Neural progenitor cell (in vitro differentiated cells): ENCODE results near the gene SLCO1B3. TPM values are rescaled to one million over a fixed set of nuclear protein-coding genes. Genes with fewer than 3 reads are reported as not detected.
"Not testable (repeated sequence)": the region's sequence is repeated elsewhere in the genome, so short reads cannot be mapped to it uniquely, and the experiment has no call there.

ENCODE experiments used
- DNase-seq: peaks from one replicate; pipeline ENCODE4 v3.0.0-alpha.2; 2016; ENCODE audit warnings: low spot score
- H2AFZ ChIP-seq: fragments of 200-600 bp; sonication (generic); replicated peaks from 2 replicates; pipeline ENCODE4 v1.6.1; 2016; ENCODE audit warnings: antibody characterized with exemption
- H3F3A ChIP-seq: fragments of 200-600 bp; sonication (generic); 2 replicates; pipeline ENCODE4 v1.6.1; 2016; ENCODE audit warnings: antibody characterized with exemption, low read depth
- H3K27ac ChIP-seq: fragments of 200-600 bp; sonication (generic); 2 replicates; pipeline ENCODE4 v1.5.1; 2016; ENCODE audit warnings: mild to moderate bottlenecking
- H3K27me3 ChIP-seq: fragments of 200-600 bp; sonication (generic); 2 replicates; pipeline ENCODE4 v1.6.1; 2016; ENCODE audit warnings: mild to moderate bottlenecking, moderate library complexity
- H3K36me3 ChIP-seq: fragments of 200-600 bp; sonication (generic); 2 replicates; pipeline ENCODE4 v1.5.1; 2016
- H3K4me1 ChIP-seq: fragments of 200-600 bp; sonication (generic); 2 replicates; pipeline ENCODE4 v1.6.1; 2016; ENCODE audit warnings: mixed run types
- H3K4me2 ChIP-seq: fragments of 200-600 bp; sonication (generic); 2 replicates; pipeline ENCODE4 v1.6.1; 2016
- H3K4me3 ChIP-seq: fragments of 200-600 bp; sonication (generic); 2 replicates; pipeline ENCODE4 v1.5.1; 2016
- H3K79me2 ChIP-seq: fragments of 200-600 bp; sonication (generic); 2 replicates; pipeline ENCODE4 v1.6.1; 2016; ENCODE audit warnings: low read depth
- H3K9ac ChIP-seq: fragments of 200-600 bp; sonication (generic); 2 replicates; pipeline ENCODE4 v1.6.1; 2016
- H3K9me3 ChIP-seq: fragments of 200-600 bp; sonication (generic); 2 replicates; pipeline ENCODE4 v1.5.1; 2016; ENCODE audit warnings: low read depth
- H4K20me1 ChIP-seq: fragments of 200-600 bp; sonication (generic); 2 replicates; pipeline ENCODE4 v1.6.1; 2016; ENCODE audit warnings: low read depth
- H3K27ac Mint-ChIP-seq: 3 replicates; pipeline ENCODE4 v1.8.0; 2021; ENCODE audit warnings: mixed read lengths
- H3K27me3 Mint-ChIP-seq: 2 replicates; pipeline ENCODE4 v1.8.0; 2022; ENCODE audit warnings: low read depth, mild to moderate bottlenecking, inconsistent platforms, moderate library complexity, mixed read lengths; ENCODE audit not compliant: insufficient read depth
- H3K36me3 Mint-ChIP-seq: 3 replicates; pipeline ENCODE4 v1.8.0; 2021; ENCODE audit warnings: mixed read lengths
- H3K4me1 Mint-ChIP-seq: 3 replicates; pipeline ENCODE4 v1.8.0; 2021; ENCODE audit warnings: mixed read lengths
- H3K4me3 Mint-ChIP-seq: 3 replicates; pipeline ENCODE4 v1.8.0; 2021; ENCODE audit warnings: mild to moderate bottlenecking, moderate library complexity, mixed read lengths
- H3K9me3 Mint-ChIP-seq: 3 replicates; pipeline ENCODE4 v1.8.0; 2020; ENCODE audit warnings: mixed read lengths
- CTCF ChIP-seq: fragments of 200-600 bp; sonication (generic); IDR thresholded peaks from 2 replicates; pipeline ENCODE4 v1.5.1; 2017; ENCODE audit warnings: antibody characterized with exemption, mild to moderate bottlenecking
- EZH2 ChIP-seq: fragments of 200-600 bp; sonication (generic); IDR thresholded peaks from 2 replicates; pipeline ENCODE4 v1.6.1; 2017; ENCODE audit warnings: antibody characterized with exemption, mild to moderate bottlenecking, moderate library complexity
- EZH2phosphoT487 ChIP-seq: fragments of 200-600 bp; sonication (generic); IDR thresholded peaks from 2 replicates; pipeline ENCODE4 v1.6.1; 2017; ENCODE audit warnings: antibody characterized with exemption
- total RNA-seq: library from RNA; depleted of rRNA; stranded (reverse); fragments of >200 nt; gene quantifications from 2 replicates; pipeline ENCODE4 v1.2.3, GENCODE V29; 2015; ENCODE audit warnings: low replicate concordance

Gene SLCO1B3
- not detected in 2 replicates for total RNA-seq

GRCh38 chr12:20810487-20810886 is at the start of gene SLCO1B3:
Gene SLCO1B3 (plus strand): TSS chr12:20810705. CDS start chr12:20815739, 5,034 bp downstream.
- Mint-ChIP-seq H3K4me3 (no peak within 1 kb of the TSS), H3K27me3 (no peaks in the 10 kb centered on the region), H3K27ac (no peak within 1 kb of the TSS), H3K4me1 (no peaks in the 10 kb centered on the region), H3K9me3 (no peaks in the 10 kb centered on the region), H3K36me3 (no peaks in the 10 kb centered on the region)
- H4K20me1 ChIP-seq: no peaks in the 10 kb centered on the region
- no peaks in the 10 kb centered on the region for H3K36me3 ChIP-seq
- H3K27ac ChIP-seq: no peak within 1 kb of the TSS
- no peak within 1 kb of the TSS for H3K4me3 ChIP-seq
- H3K9me3 ChIP-seq: no peaks in the 10 kb centered on the region
- DNase-seq: no peak
- TF ChIP-seq EZH2phosphoT487 (no peak), CTCF (no peak), EZH2 (no peak)
- no peak within 1 kb of the TSS for H3K9ac ChIP-seq
- no peaks in the 10 kb centered on the region for H3F3A ChIP-seq
- H3K4me1 ChIP-seq: no peaks in the 10 kb centered on the region
- H2AFZ ChIP-seq: no peak within 1 kb of the TSS
- H3K27me3 ChIP-seq: no peaks in the 10 kb centered on the region
- H3K79me2 ChIP-seq: no peaks in the 10 kb centered on the region
- no peak within 1 kb of the TSS for H3K4me2 ChIP-seq

GRCh38 chr12:20777420-20777819 is 33.1 kb upstream of the SLCO1B3 start:
- Mint-ChIP-seq H3K4me3 (no peak overlapping the region), H3K4me1 (peaks cover 4% of the 10 kb centered on the region), H3K27ac (no peak overlapping the region), H3K27me3 (no peaks in the 10 kb centered on the region), H3K36me3 (no peaks in the 10 kb centered on the region), H3K9me3 (peaks cover 3% of the 10 kb centered on the region)
- TF ChIP-seq EZH2phosphoT487: no peak
- TF ChIP-seq CTCF: no peak
- no peak for TF ChIP-seq EZH2
- H2AFZ ChIP-seq: no peak overlapping the region
- no peak for DNase-seq
- H3K36me3 ChIP-seq: no peaks in the 10 kb centered on the region
- H3F3A ChIP-seq: no peaks in the 10 kb centered on the region
- no peaks in the 10 kb centered on the region for H3K9me3 ChIP-seq
- H3K27ac ChIP-seq: no peak overlapping the region
- H3K4me2 ChIP-seq: no peak overlapping the region
- H3K9ac ChIP-seq: no peak overlapping the region
- no peaks in the 10 kb centered on the region for H4K20me1 ChIP-seq
- H3K4me3 ChIP-seq: no peak overlapping the region
- H3K4me1 ChIP-seq: no peaks in the 10 kb centered on the region
- H3K27me3 ChIP-seq: no peaks in the 10 kb centered on the region
- H3K79me2 ChIP-seq: no peaks in the 10 kb centered on the region

DNA sequence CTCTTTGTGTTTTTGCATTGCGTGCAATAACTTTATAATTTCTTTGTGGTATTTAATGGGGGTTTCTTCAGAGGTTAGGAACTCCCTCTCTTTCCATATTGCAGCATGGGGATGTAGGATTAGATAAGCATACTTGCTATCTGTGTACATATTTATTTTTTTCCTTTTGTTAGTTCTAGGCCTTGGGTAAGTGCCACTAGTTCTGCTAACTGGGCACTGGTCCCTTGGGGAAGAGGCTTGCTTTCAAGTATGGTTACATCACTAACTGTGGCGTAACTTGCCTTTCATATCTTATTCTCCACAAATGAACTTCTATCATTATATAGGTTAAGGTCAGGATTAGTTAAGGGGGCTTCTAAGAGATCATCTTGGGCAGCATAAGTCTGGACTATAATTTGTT is 31.5 kb upstream of the SLCO1B3 start:
- Histone ChIP-seq H4K20me1 (no peaks in the 10 kb centered on the region), H3K79me2 (no peaks in the 10 kb centered on the region), H3K9me3 (no peaks in the 10 kb centered on the region), H3K4me1 (no peaks in the 10 kb centered on the region), H3K9ac (no peak overlapping the region), H3K27me3 (no peaks in the 10 kb centered on the region), H3F3A (no peaks in the 10 kb centered on the region), H2AFZ (no peak overlapping the region), H3K4me2 (no peak overlapping the region), H3K4me3 (no peak overlapping the region), H3K27ac (no peak overlapping the region), H3K36me3 (no peaks in the 10 kb centered on the region)
- no peaks in the 10 kb centered on the region for H3K36me3 Mint-ChIP-seq
- no peak overlapping the region for H3K27ac Mint-ChIP-seq
- TF ChIP-seq EZH2 (no peak), CTCF (no peak), EZH2phosphoT487 (no peak)
- H3K4me3 Mint-ChIP-seq: no peak overlapping the region
- peaks cover 4% of the 10 kb centered on the region for H3K4me1 Mint-ChIP-seq
- H3K27me3 Mint-ChIP-seq: no peaks in the 10 kb centered on the region
- peaks cover 3% of the 10 kb centered on the region for H3K9me3 Mint-ChIP-seq
- no peak for DNase-seq

DNA sequence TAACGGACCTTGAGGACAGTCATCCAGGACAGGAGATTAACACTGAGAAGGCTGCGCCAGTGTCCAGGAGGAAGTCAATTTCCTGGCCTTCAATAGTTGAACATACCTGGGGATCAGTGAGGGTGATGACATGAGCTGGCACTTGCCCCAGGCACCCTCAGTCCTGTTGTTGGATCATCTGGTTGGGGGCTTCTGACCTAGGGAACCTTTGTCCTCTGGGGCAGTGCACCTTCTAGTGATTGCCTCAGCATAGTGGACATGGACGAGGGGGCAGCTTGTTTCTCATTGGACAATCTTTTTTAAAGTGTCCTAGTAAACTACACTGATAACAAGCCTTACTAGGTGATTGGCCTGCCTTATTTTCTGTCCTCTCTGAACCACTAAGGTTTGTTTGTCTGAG is 30.5 kb upstream of the SLCO1B3 start:
- H3F3A ChIP-seq, H3K4me1 ChIP-seq, H3K4me1 Mint-ChIP-seq, H3K27ac Mint-ChIP-seq, H3K36me3 Mint-ChIP-seq, H3K79me2 ChIP-seq, H2AFZ ChIP-seq, H3K27me3 Mint-ChIP-seq, H3K27ac ChIP-seq, DNase-seq, H3K4me3 Mint-ChIP-seq, H3K36me3 ChIP-seq, H3K9ac ChIP-seq, H3K27me3 ChIP-seq, H3K4me2 ChIP-seq, H3K9me3 ChIP-seq, H3K4me3 ChIP-seq, H4K20me1 ChIP-seq, H3K9me3 Mint-ChIP-seq: not testable (repeated sequence)

- H3K36me3 Mint-ChIP-seq, H3F3A ChIP-seq, H3K36me3 ChIP-seq, H3K4me1 ChIP-seq, H3K79me2 ChIP-seq, H3K27ac Mint-ChIP-seq, H2AFZ ChIP-seq, H3K9me3 ChIP-seq, H3K9ac ChIP-seq, DNase-seq, H3K27ac ChIP-seq, H4K20me1 ChIP-seq, H3K4me3 Mint-ChIP-seq, H3K4me2 ChIP-seq, H3K4me3 ChIP-seq, H3K9me3 Mint-ChIP-seq, H3K27me3 Mint-ChIP-seq, H3K4me1 Mint-ChIP-seq, H3K27me3 ChIP-seq: not testable (repeated sequence)
These were observed 26.6 kb upstream of the SLCO1B3 start for GRCh38 chr12:20783796-20784357.
